K562 (cell line): ENCODE results near the gene WASHC2C. TPM values are rescaled to one million over a fixed set of nuclear protein-coding genes. Genes with fewer than 3 reads are reported as not detected.
"Not testable (repeated sequence)": the region's sequence is repeated elsewhere in the genome, so short reads cannot be mapped to it uniquely, and the experiment has no call there.

Source experiments
- ATAC-seq: fragments of 200-7000 bp; cut with Tn5 transposase; 3 replicates; pipeline ENCODE4 v1.9.1; 2020; ENCODE audit warnings: moderate library complexity
- BruUV-seq: library from RNA; stranded (reverse); fragments of 400-500 nt; replicated peaks from 2 replicates; lab custom pipeline; 2021; lab: Mats Ljungman, UMichigan
- CTCF ChIA-PET: fragments of 300-600 bp; formaldehyde crosslinking; extraction: SDS; loops from one replicate; lab custom pipeline; 2021; ENCODE audit warnings: low intra/inter-chr PET ratio; lab: Yijun Ruan, JAX
- POLR2A ChIA-PET: fragments of 300-600, 350-650 bp; sonication (Branson Sonifier 250); formaldehyde crosslinking; extraction: SDS; loops from one replicate; lab custom pipeline; 2021; ENCODE audit warnings: antibody characterized with exemption, inconsistent platforms; lab: Yijun Ruan, JAX
- DNase-seq, 4 experiments: peaks; one replicate each; pipeline versions ENCODE4 v3.0.0 to v3.0.0-alpha.2; 2011 to 2018; ENCODE audit warnings: low spot score in 3 of 4, mixed read lengths in 3 of 4; ENCODE audit errors: extremely low read depth in 1 of 4
- FAIRE-seq: peaks from 2 replicates; lab custom pipeline; 2011; peaks lifted over from hg19 to GRCh38; lab: Jason Lieb, UNC
- H2AFZ ChIP-seq: 2 replicates; pipeline ENCODE4 v1.6.0; 2011; ENCODE audit warnings: low read depth, low read length, control low read depth, inconsistent platforms
- H3K27ac ChIP-seq: fragments of 200-600 bp; 3 replicates; pipeline ENCODE4 v1.8.0; 2011; ENCODE audit warnings: low read depth, mild to moderate bottlenecking, control low read depth, inconsistent platforms, low read length, moderate library complexity, mixed read lengths; ENCODE audit errors: extremely low read depth
- H3K27me3 ChIP-seq, 2 experiments: fragments of 300-600 bp in 1 of 2; 2 replicates in 1 of 2; 3 replicates in 1 of 2; pipeline versions ENCODE4 v1.6.0 to v1.8.0; 2011; ENCODE audit warnings: inconsistent platforms in 2 of 2, low read length in 2 of 2, mild to moderate bottlenecking in 1 of 2, mixed read lengths in 1 of 2, moderate library complexity in 1 of 2; ENCODE audit not compliant: control insufficient read depth in 2 of 2, insufficient read depth in 2 of 2
- H3K36me3 ChIP-seq: fragments of 300-600 bp; 3 replicates; pipeline ENCODE4 v1.8.0; 2011; ENCODE audit warnings: mild to moderate bottlenecking, low read length, inconsistent platforms; ENCODE audit not compliant: control insufficient read depth, insufficient read depth
- H3K4me1 ChIP-seq, 2 experiments: fragments of 200-600 bp in 1 of 2; replicated peaks in 1 of 2; 2 replicates in 1 of 2; 3 replicates in 1 of 2; pipeline versions ENCODE4 v1.5.1 to v1.8.0; 2011; ENCODE audit warnings: inconsistent platforms in 2 of 2, low read length in 2 of 2, mild to moderate bottlenecking in 1 of 2, mixed read lengths in 1 of 2, moderate library complexity in 1 of 2; ENCODE audit not compliant: control insufficient read depth in 2 of 2, insufficient read depth in 2 of 2
- H3K4me2 ChIP-seq: 2 replicates; pipeline ENCODE4 v1.6.1; 2011; ENCODE audit warnings: low read length, control low read depth, inconsistent platforms, mixed read lengths; ENCODE audit not compliant: insufficient read depth
- H3K4me3 ChIP-seq: fragments of 200-600 bp; sonication (generic), shearing (Covaris generic); 2 replicates; pipeline ENCODE4 v1.5.1; 2016; ENCODE audit warnings: control low read depth, inconsistent platforms
- H3K79me2 ChIP-seq: fragments of 200-600 bp; 3 replicates; pipeline ENCODE4 v1.8.0; 2011; ENCODE audit warnings: low read length, inconsistent platforms; ENCODE audit not compliant: control insufficient read depth, insufficient read depth
- H3K9ac ChIP-seq, 2 experiments: 2 replicates each; pipeline versions ENCODE4 v1.6.0 to v1.6.1; 2011; ENCODE audit warnings: low read depth in 2 of 2, low read length in 2 of 2, control low read depth in 1 of 2, inconsistent platforms in 1 of 2, mild to moderate bottlenecking in 1 of 2, mixed read lengths in 1 of 2; ENCODE audit not compliant: insufficient read depth in 1 of 2
- H3K9me1 ChIP-seq: one replicate; pipeline ENCODE4 v1.6.0; 2011; ENCODE audit warnings: inconsistent platforms, mild to moderate bottlenecking, low read length, moderate library complexity; ENCODE audit not compliant: control insufficient read depth, insufficient read depth
- H3K9me3 ChIP-seq: replicated peaks from 2 replicates; pipeline ENCODE4 v1.5.1; 2011; ENCODE audit warnings: low read depth, low read length, inconsistent platforms; ENCODE audit not compliant: control insufficient read depth, insufficient read depth
- H4K20me1 ChIP-seq: replicated peaks from 2 replicates; pipeline ENCODE4 v1.6.1; 2011; ENCODE audit warnings: low read length, inconsistent platforms, mixed read lengths; ENCODE audit not compliant: control insufficient read depth, insufficient read depth
- SMC3 ChIP-seq: conservative IDR thresholded peaks from 2 replicates; pipeline ENCODE4 v1.6.1; 2011; ENCODE audit warnings: low read depth, low read length, improper control_type of control experiment; ENCODE audit not compliant: insufficient read depth
- WGBS: fragments of 100-300 bp; shearing (Covaris generic); methylation state at CpG from one replicate; pipeline ENCODE4 v1.1.6; 2016; ENCODE audit warnings: low coverage, mixed read lengths; ENCODE audit not compliant: insufficient coverage; ENCODE audit errors: missing lambda C conversion rate; 5-methylcytosine and 5-hydroxymethylcytosine counted together
- in situ Hi-C: fragments of 300-500 bp; cut with MboI; formaldehyde crosslinking; loops from 4 replicates; pipeline ENCODE4 v1.15.0; 2018; ENCODE audit warnings: inconsistent platforms, mixed read lengths
- intact Hi-C: fragments of 100-400 bp; cut with micrococcal nuclease; formaldehyde crosslinking; loops from 2 replicates; pipeline ENCODE4 v1.14.2; 2022
- polyA plus RNA-seq, 8 experiments: library from polyadenylated mRNA; depleted of rRNA in 4 of 8; stranded (reverse) in 5 of 8; unstranded in 3 of 8; fragments of >200 nt; fragmentation: Nextera tagmentation in 2 of 8; fragmentation: Illumina TruSeq in 1 of 8; extraction: Ambion mirVana in 2 of 8; extraction: Trizol in 1 of 8; gene quantifications; 2 replicates each; pipeline versions ENCODE4 v1.2.1 to v1.2.3, GENCODE V29; 2011 to 2014; ENCODE audit warnings: inconsistent platforms in 1 of 8, missing spikeins in 1 of 8
- total RNA-seq, 7 experiments: library from RNA; depleted of rRNA in 6 of 7; stranded (reverse); fragments of >200 nt in 6 of 7; fragmentation: Illumina TruSeq in 2 of 7; extraction: Trizol in 2 of 7; gene quantifications; 2 replicates each; pipeline versions ENCODE4 v1.2.1 to v1.2.3, GENCODE V29; 2011 to 2021; ENCODE audit warnings: low replicate concordance in 1 of 7
- TF ChIP-seq, protein P1 (sequence below), 3 experiments: IDR thresholded peaks in 2 of 3; conservative IDR thresholded peaks in 1 of 3; 2 replicates each; pipeline ENCODE4 v1.5.1; 2011 to 2012; ENCODE audit warnings: low read length in 3 of 3, mild to moderate bottlenecking in 3 of 3, control low read depth in 2 of 3, improper control_type of control experiment in 1 of 3, inconsistent platforms in 1 of 3, low read depth in 1 of 3, mixed read lengths in 1 of 3, moderate library complexity in 1 of 3; ENCODE audit not compliant: insufficient read depth in 2 of 3

The WASHC2C gene
- total and polyA plus RNA-seq, 9 of the 15 experiments (the other 6 are each of a cell fraction or from before 2014, with no cell fraction given) = 3.2 to 37.7 (median 24.1) TPM

DNA sequence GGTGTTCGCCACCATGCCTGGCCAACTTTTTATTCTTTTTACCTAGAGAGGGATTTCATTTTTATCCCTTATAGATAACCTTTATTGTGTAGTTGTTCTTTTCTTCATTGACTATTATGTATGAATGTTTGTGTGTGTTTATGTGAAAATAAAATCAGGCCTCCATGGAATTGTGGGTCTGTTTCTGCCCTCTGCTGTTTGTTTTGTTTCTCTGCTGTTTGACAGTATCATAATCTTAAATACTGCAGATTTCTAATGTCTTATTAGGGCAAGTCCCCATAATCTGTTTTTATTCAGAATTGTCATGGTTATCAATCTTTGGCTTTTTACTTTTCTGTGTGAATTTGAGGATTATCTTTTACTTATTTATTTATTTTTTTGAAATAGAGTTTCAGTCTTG is 7.8 kb downstream of the WASHC2C start:
- H3K4me2 ChIP-seq, H3K36me3 ChIP-seq, H3K27me3 ChIP-seq, H3K4me3 ChIP-seq, H4K20me1 ChIP-seq, H3K9ac ChIP-seq, H3K9me3 ChIP-seq, POLR2A ChIA-PET, H3K27ac ChIP-seq, H2AFZ ChIP-seq, in situ Hi-C loops, DNase-seq, intact Hi-C loops, H3K4me1 ChIP-seq, H3K79me2 ChIP-seq, CTCF ChIA-PET, BruUV-seq, H3K9me1 ChIP-seq: not testable (repeated sequence)
- FAIRE-seq (peak; percentile 29), ATAC-seq (peak; percentile 42; the same call in 1 of the 3 replicates)
- WGBS = no CpG with 5 or more reads among the region's 1 CpG
- 0 out of 2 replicates have a peak, but pooled peaks have one; percentile 8 for TF ChIP-seq SMC3
- TF ChIP-seq, protein P1, sequence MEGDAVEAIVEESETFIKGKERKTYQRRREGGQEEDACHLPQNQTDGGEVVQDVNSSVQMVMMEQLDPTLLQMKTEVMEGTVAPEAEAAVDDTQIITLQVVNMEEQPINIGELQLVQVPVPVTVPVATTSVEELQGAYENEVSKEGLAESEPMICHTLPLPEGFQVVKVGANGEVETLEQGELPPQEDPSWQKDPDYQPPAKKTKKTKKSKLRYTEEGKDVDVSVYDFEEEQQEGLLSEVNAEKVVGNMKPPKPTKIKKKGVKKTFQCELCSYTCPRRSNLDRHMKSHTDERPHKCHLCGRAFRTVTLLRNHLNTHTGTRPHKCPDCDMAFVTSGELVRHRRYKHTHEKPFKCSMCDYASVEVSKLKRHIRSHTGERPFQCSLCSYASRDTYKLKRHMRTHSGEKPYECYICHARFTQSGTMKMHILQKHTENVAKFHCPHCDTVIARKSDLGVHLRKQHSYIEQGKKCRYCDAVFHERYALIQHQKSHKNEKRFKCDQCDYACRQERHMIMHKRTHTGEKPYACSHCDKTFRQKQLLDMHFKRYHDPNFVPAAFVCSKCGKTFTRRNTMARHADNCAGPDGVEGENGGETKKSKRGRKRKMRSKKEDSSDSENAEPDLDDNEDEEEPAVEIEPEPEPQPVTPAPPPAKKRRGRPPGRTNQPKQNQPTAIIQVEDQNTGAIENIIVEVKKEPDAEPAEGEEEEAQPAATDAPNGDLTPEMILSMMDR (IDR thresholded peaks at IDR 0.05 in 2 of 3, conservative IDR thresholded peaks at IDR 0.05 in 1 of 3; ENCODE audit: insufficient read depth in 2 of 3, low read depth in 1 of 3, low read length in 3 of 3) = peak in 2 of 3 experiments; percentile 18 to 42; a peak in 2 of 6 replicates

- DNase-seq, H3K4me3 ChIP-seq, H4K20me1 ChIP-seq, BruUV-seq, intact Hi-C loops, H3K9me3 ChIP-seq, H3K9me1 ChIP-seq, CTCF ChIA-PET, FAIRE-seq, H2AFZ ChIP-seq, POLR2A ChIA-PET, H3K9ac ChIP-seq, H3K27me3 ChIP-seq, H3K79me2 ChIP-seq, H3K4me1 ChIP-seq, H3K36me3 ChIP-seq, in situ Hi-C loops, H3K4me2 ChIP-seq: not testable (repeated sequence)
- peak overlapping the region; percentile 22; the same call in 1 of the 3 replicates for H3K27ac ChIP-seq
- ATAC-seq = peak; percentile 55
- WGBS = 42% methylated on average over 5 of the region's 7 CpGs
Measured at GRCh38 chr10:45741559-45741958, 14.5 kb downstream of the WASHC2C start.
